NCI-H524 treated with DMSO at 0.1 percent for 48 hours (cell line): ENCODE data around the gene EVPL.

Source experiments
- DNase-seq: peaks from one replicate; lab custom pipeline; 2025; lab: John Stamatoyannopoulos, UW

EVPL gene

DNA sequence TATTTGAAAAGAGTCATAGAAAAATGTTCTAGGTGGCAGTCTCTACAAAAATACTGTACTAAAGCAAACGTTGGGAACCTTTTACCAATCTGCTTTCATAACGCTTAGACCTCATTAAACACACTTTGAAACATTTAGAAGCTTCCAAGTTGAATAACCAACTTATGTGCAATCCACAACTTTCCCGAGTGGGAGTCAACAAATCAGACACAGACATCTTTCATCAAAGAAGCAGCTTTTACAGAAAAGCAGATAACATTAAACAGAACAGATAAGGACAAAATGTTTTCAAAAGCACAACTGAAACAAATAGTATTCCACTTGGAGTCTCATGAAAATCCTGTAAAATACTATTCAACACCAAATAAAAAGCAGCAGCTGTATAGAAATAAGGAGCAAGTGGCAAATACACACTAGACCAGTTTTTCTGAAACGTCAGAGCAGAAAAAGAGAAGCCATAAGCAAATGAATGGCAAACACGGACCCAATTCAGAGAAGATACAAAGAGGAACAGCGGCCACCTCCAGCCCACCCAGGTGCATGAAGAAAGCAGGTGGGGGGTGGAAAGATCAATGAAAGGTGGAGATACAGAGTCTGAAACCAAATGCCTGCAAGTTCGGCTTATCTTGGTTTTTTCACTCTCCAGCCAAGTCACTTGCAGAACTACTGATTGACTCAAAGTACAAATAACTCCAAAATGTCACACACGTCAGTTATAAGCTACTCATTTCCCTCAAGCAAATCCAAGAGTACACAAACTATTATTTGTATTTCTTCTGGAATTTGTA, 67.9 kb downstream of the EVPL start:
- no peak for DNase-seq
